ENCODE data around the gene WDR90. TPM values are rescaled to one million over a fixed set of nuclear protein-coding genes. Genes with fewer than 3 reads are reported as not detected.

WDR90 gene
- total RNA-seq, 4 donors from 2014 or later: 18.2 to 79.3 (median 46.9) TPM

DNA sequence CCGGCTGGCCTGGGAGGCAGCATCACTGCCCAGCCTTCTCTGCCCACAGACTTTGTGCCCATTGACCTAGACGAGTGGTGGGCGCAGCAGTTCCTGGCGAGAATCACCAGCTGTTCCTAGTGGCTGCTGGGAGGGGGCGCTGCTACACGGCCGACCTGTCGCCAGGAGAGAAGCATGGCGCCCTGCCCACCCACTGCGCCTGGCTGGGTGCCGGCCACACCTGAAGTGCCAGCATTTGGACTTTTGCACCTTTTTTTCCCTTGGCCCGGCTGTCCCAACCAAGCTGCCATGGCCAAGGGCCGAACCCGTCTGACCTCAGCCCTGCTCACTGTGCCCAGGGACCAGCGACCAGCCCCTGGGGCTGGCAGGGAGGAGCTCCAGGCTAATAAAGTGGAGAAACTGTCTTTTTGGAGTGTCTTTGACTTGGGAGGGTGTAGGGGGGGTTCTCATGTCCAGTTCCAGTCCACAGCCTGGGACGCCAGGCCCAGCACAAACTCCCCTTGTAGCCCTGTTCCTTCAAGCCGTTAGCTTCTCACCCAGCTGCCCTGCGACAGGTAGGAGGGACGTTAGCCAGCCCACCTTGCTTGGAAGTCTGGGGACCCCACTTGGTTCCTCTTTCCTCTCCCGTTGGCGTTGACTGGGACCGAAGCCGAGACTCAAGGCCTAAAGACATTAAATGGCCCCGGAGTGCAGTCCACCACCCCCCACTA is 939 bp upstream of the WDR90 start:
- H3K4me1 ChIP-seq: peaks cover 0 to 26% of the 10 kb centered on the region in 2 donors
- no peaks in the 10 kb centered on the region for H3K36me3 ChIP-seq
- DNase-seq: no peak
- TF ChIP-seq POLR2A (IDR thresholded peaks at IDR 0.05): no peak
- TF ChIP-seq, protein P1, sequence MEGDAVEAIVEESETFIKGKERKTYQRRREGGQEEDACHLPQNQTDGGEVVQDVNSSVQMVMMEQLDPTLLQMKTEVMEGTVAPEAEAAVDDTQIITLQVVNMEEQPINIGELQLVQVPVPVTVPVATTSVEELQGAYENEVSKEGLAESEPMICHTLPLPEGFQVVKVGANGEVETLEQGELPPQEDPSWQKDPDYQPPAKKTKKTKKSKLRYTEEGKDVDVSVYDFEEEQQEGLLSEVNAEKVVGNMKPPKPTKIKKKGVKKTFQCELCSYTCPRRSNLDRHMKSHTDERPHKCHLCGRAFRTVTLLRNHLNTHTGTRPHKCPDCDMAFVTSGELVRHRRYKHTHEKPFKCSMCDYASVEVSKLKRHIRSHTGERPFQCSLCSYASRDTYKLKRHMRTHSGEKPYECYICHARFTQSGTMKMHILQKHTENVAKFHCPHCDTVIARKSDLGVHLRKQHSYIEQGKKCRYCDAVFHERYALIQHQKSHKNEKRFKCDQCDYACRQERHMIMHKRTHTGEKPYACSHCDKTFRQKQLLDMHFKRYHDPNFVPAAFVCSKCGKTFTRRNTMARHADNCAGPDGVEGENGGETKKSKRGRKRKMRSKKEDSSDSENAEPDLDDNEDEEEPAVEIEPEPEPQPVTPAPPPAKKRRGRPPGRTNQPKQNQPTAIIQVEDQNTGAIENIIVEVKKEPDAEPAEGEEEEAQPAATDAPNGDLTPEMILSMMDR (IDR thresholded peaks at IDR 0.05): peak in 1 of 4 experiments; percentile 7
- H3K4me3 ChIP-seq: peak overlapping the region; percentile 40 to 75
- H3K27me3 ChIP-seq: no peaks in the 10 kb centered on the region
- no peaks in the 10 kb centered on the region for H3K9me3 ChIP-seq
- intact Hi-C loops (cut with DNase I; ENCODE audit: low total_unique reads): no loop called here
- peak overlapping the region; percentile 71 to 91 for H3K27ac ChIP-seq

DNA sequence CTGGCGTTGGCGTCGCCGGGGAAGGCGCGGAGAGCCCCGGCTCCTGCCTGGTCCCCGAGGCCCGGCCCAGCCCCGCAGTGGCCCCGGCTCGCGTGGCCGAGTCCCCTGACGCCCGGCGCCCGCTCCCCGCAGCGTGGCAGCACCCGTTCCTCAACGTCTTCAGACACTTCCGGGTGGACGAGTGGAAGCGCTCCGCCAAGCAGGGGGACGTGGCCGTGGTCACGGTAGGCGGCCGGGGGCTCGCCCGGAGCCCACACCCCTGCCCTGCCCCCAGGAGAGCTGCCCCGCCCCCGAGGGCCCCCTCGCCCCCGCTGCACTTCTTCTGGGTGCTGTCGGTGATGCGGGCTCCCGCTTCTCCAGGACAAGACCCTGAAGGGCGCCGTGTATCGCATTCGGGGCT is 466 bp downstream of the WDR90 start:
- no peak for TF ChIP-seq POLR2A (IDR thresholded peaks at IDR 0.05)
- TF ChIP-seq, protein P1 (IDR thresholded peaks at IDR 0.05): no peak
- DNase-seq: no peak
- Histone ChIP-seq H3K36me3 (no peaks in the 10 kb centered on the region), H3K4me1 (peaks cover 0 to 26% of the 10 kb centered on the region in 2 donors), H3K27me3 (no peaks in the 10 kb centered on the region), H3K4me3 (peak overlapping the region; percentile 40 to 75), H3K9me3 (no peaks in the 10 kb centered on the region), H3K27ac (peak overlapping the region; percentile 29 to 91)
- intact Hi-C loops (cut with DNase I; ENCODE audit: low total_unique reads): no loop called here

DNA sequence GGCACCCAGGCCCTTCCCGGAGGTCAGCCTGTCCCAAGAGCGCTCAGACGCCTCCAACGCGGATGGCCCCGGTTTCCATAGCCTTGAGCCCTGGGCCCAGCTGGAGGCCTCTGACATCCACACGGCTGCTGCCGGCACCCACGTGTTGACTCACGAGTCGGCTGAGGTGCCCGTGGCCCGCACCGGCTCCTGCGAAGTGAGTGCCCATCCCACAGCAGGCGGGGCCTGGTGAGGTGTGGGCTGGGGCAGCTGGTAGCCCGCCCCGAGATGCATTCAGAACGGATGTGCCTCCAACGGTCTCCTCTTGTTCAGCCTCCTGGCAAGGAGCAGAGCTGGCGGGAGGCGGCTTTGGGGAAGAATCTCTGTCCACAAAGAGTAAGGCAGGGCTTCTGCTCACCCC is 2.7 kb downstream of the WDR90 start:
- intact Hi-C loops (cut with DNase I; ENCODE audit: low total_unique reads): no loop called here
- no peak for TF ChIP-seq POLR2A (IDR thresholded peaks at IDR 0.05)
- TF ChIP-seq, protein P1 (IDR thresholded peaks at IDR 0.05): no peak
- Histone ChIP-seq H3K9me3 (no peaks in the 10 kb centered on the region), H3K27me3 (no peaks in the 10 kb centered on the region), H3K27ac (no peak overlapping the region), H3K4me3 (no peak overlapping the region), H3K36me3 (no peaks in the 10 kb centered on the region), H3K4me1 (peaks cover 0 to 26% of the 10 kb centered on the region in 2 donors)
- DNase-seq: no peak

DNA sequence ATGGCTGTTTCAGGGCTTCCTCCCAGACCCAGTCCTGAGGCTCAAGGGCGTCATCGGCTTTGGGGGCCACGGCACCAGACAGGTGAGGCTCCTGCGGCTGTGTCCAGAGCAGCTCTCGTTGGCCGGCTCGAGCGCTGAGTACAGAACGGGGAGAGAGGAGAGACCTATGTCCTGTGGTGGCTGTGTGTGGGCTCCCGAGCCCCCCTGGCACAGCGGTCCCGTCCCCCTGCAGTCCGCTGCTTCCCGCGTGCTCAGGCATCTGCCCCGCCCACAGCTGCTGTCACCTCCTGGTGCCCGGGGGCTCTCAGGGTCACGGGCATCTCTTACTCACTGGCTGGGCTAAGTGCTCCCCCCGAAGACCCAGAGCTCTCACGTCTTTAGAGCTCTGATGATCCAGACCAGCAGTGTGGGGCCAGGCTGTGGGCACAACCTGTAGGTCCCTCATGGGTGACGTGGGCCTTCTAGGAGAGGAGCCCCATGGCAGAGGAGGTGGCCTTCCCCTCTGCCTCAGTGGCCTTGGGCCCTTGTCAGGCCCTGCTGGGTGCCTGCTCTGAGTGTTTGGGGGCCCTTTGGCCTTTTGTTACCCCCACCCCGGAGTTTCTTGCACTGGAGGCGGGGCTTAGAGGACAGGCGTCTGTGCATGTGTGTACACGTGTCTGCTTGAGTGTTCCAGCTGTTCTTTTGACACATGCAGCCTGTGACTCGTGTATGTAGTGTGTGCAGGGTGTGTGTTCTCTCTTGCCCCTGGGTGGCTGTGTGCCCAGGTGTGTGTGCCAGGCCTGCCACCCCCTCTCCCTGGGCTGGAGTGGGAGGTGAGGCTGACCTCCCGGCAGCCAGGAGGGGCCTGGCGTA is 3.5 kb downstream of the WDR90 start:
- no peak overlapping the region for H3K4me3 ChIP-seq
- intact Hi-C loops (cut with DNase I; ENCODE audit: low total_unique reads): no loop called here
- TF ChIP-seq, protein P1 (IDR thresholded peaks at IDR 0.05): no peak
- no peak for TF ChIP-seq POLR2A (IDR thresholded peaks at IDR 0.05)
- no peaks in the 10 kb centered on the region for H3K9me3 ChIP-seq
- H3K27me3 ChIP-seq: no peaks in the 10 kb centered on the region
- peaks cover 0 to 21% of the 10 kb centered on the region in 2 donors for H3K4me1 ChIP-seq
- H3K36me3 ChIP-seq: no peaks in the 10 kb centered on the region
- no peak overlapping the region for H3K27ac ChIP-seq
- no peak for DNase-seq

DNA sequence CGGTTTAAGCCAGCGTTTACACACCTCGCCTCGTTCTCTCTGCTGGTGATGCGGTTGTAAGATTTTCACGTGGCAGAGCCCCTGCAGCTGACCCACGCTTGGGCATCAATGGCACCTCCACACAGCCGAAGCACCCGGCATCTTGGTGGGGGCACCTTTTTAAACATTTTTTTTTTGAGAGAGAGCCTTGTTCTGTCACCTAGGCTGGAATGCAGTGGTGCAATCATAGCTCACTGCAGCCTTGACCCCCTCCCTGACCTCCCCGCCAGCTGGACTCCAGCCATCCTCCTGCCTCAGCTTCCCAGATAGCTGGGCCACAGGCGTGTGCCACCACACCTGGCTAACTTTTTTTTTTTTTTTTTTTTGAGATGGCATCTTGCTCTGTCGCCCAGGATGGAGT is 4.9 kb downstream of the WDR90 start:
- TF ChIP-seq, protein P1 (IDR thresholded peaks at IDR 0.05): no peak
- TF ChIP-seq POLR2A (IDR thresholded peaks at IDR 0.05): no peak
- Histone ChIP-seq H3K4me3 (no peak overlapping the region), H3K36me3 (no peaks in the 10 kb centered on the region), H3K27ac (no peak overlapping the region), H3K4me1 (peaks cover 0 to 14% of the 10 kb centered on the region in 2 donors), H3K9me3 (no peaks in the 10 kb centered on the region), H3K27me3 (no peaks in the 10 kb centered on the region)
- DNase-seq: no peak
- intact Hi-C loops (cut with DNase I; ENCODE audit: low total_unique reads): no loop called here

Measured in uterus (tissue), 4 donors.